Choroid plexus epithelial cell (primary cell): Measurements from ENCODE around the gene UVRAG.

Source experiments
- DNase-seq: peaks from one replicate; pipeline ENCODE4 v3.0.0-alpha.2; 2010; ENCODE audit warnings: low read depth
- H3K4me3 ChIP-seq: 2 replicates; pipeline ENCODE4 v1.5.1; 2011; ENCODE audit warnings: low read depth, mild to moderate bottlenecking, control low read depth, low read length, moderate library complexity
- TF ChIP-seq, protein P1 (sequence below): conservative IDR thresholded peaks from 2 replicates; pipeline ENCODE4 v1.5.1; 2011; ENCODE audit warnings: low read depth, mild to moderate bottlenecking, control low read depth, inconsistent platforms, low read length, moderate library complexity

UVRAG gene

GRCh38 chr11:75792997-75793800 lies 21.8 kb upstream of the UVRAG start:
- no peak overlapping the region for H3K4me3 ChIP-seq
- TF ChIP-seq, protein P1, sequence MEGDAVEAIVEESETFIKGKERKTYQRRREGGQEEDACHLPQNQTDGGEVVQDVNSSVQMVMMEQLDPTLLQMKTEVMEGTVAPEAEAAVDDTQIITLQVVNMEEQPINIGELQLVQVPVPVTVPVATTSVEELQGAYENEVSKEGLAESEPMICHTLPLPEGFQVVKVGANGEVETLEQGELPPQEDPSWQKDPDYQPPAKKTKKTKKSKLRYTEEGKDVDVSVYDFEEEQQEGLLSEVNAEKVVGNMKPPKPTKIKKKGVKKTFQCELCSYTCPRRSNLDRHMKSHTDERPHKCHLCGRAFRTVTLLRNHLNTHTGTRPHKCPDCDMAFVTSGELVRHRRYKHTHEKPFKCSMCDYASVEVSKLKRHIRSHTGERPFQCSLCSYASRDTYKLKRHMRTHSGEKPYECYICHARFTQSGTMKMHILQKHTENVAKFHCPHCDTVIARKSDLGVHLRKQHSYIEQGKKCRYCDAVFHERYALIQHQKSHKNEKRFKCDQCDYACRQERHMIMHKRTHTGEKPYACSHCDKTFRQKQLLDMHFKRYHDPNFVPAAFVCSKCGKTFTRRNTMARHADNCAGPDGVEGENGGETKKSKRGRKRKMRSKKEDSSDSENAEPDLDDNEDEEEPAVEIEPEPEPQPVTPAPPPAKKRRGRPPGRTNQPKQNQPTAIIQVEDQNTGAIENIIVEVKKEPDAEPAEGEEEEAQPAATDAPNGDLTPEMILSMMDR = no peak
- DNase-seq = no peak

DNA sequence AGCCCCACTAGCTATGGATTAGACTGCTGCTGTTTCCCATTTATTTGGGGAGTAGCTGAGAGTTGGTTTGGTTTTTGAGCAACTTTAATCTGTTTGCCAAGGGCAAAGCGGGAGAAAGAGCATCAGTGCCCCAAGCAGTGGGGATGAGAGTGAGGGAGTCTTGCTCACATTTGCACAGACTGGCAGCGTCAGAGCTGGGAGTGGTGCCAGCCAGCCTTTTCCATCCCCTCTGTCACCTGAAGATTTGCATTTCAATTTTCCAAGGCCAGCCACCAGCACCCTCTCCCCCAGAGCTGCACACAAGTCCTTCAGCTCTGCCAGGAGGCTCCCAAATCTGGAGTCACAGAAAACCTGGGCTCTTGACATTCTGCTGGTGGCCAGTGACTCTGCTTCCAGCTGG lies 21.0 kb upstream of the UVRAG start:
- TF ChIP-seq, protein P1 = no peak
- DNase-seq = no peak
- no peak overlapping the region for H3K4me3 ChIP-seq

- no peak for DNase-seq
- TF ChIP-seq, protein P1 = no peak
- no peak overlapping the region for H3K4me3 ChIP-seq
Measured at GRCh38 chr11:75795276-75796090, 19.5 kb upstream of the UVRAG start.

DNA sequence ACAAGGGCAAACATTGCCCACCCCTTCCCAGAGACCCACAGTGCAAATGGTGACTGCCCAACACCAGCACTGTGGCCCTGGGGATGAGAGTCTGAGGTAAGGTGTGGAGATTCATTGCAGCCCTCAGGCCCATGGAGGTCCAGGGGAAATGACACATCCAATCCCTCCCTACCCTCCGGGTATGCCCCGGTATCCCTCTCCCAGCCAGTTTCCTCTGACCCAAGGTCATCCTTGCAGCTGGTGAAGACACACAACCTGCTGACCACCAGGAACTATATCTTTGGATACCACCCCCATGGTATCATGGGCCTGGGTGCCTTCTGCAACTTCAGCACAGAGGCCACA lies 18.9 kb upstream of the UVRAG start:
- no peak for DNase-seq
- TF ChIP-seq, protein P1 = no peak
- H3K4me3 ChIP-seq = no peak overlapping the region

- TF ChIP-seq, protein P1 = no peak
- DNase-seq = no peak
- no peak overlapping the region for H3K4me3 ChIP-seq
Measured at GRCh38 chr11:75797116-75797515, 17.9 kb upstream of the UVRAG start.

DNA sequence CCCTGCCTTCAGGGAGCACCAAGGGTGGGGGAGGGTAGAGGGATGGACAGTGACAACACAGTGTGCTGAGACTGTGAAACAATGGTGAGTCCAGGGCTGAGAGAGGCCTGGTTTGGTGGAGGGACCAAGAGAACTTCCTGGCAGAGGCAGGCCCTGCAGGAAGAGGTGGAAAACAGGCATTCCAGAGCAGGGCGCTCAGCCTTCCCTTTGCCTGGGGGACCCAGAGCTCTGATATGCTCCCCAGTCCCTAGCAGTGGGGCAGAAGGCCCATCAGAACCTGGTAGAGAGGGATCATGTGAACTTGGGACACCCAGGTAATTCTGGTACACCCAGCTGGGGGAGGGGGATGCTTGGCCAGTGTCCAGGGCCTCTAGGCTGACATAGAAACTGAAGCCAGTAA lies 17.2 kb upstream of the UVRAG start:
- TF ChIP-seq, protein P1 = no peak
- DNase-seq = no peak

DNA sequence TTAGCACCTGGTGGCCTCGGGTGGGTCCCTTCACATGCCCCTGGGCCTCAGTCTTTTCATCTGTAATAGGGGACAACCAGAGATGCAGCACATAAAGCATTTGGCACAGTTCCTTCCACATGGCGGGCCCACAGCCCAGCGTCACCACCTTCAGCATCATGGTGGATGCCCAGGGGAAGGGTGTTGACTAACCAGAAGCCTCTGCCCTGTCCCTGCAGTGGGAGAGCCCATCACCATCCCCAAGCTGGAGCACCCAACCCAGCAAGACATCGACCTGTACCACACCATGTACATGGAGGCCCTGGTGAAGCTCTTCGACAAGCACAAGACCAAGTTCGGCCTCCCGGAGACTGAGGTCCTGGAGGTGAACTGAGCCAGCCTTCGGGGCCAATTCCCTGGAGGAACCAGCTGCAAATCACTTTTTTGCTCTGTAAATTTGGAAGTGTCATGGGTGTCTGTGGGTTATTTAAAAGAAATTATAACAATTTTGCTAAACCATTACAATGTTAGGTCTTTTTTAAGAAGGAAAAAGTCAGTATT lies 14.8 kb upstream of the UVRAG start:
- no peak for DNase-seq
- TF ChIP-seq, protein P1 = no peak
- H3K4me3 ChIP-seq = no peak overlapping the region

More for the DNA sequence above, 17.2 kb upstream of the UVRAG start:
- no peak overlapping the region for H3K4me3 ChIP-seq
